Limb (tissue), 2 donors: Measurements from ENCODE around the gene TFIP11.

ENCODE experiments used
- DNase-seq, 2 donors: peaks; one replicate each; pipeline ENCODE4 v3.0.0-alpha.2; 2016; ENCODE audit errors: extremely low spot score in 2 of 2

TFIP11 gene

DNA sequence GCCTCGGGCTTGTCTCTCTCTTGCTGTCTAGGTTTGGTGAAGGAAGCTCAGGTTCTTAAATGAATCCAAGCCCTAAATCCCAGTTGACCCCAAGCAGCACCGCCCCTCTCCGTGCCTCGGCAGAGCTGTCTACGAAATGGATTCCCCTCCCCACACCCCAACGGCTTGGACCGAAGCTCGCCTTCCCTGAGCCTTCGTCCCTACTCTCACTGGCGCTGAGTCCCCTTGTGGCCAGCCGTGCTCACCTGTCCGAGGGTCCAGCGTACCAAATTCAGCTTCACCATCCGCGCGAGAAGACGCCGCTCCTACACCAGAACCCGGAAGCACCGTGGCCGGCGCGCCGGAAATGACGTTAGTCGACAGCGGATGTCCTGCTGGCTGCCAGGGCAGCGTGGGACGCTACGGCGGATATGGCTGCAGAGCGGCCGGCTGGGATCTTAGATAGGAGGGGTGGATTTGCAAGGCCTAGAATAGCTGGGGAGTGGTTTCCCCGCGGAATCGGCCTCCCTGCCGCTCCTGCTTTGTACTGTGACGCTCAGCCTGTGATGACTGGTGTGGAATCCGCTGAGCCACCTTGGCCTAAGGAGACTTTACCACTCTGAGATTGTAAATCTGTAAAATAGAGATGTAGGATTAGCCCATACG is at the start of gene TFIP11:
Gene TFIP11 (minus strand): TSS at position 325 of the 645 bp plus-strand sequence. CDS start 2,201 bp downstream, outside the sequence.
- DNase-seq, result peak; percentile 92 to 97

DNA sequence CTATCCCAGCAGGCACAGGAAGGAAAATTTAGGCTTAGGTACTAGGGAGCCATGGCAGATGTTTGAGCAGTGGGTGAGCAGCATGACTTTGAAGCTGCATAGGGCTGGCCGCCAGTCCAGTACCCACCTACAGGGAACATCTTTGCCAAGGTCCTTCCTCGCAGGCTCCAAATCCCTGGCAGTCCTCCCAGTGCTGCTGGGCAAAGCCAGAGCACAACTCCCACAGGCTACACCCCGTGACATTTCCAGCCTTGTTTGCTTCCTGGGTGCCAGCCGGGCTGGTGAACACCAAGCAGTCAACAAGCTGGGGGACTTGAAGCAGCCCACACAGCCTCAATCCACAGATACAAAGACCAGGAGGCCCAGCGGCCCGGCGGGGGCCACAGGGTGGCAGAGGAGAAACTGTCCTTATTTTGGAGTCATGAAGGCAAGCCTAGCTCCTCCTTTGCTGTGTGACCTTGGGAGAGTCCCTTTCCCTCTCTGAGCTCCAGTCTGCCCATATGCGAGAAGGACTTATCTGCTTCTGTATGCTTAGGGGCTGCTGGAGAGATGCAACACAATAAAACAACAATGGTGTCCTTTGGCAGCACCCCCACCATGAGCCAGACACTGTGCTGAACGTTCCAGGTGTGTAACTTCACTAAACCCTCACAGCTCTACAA is 49.6 kb upstream of the TFIP11 start:
- no peak for DNase-seq

DNA sequence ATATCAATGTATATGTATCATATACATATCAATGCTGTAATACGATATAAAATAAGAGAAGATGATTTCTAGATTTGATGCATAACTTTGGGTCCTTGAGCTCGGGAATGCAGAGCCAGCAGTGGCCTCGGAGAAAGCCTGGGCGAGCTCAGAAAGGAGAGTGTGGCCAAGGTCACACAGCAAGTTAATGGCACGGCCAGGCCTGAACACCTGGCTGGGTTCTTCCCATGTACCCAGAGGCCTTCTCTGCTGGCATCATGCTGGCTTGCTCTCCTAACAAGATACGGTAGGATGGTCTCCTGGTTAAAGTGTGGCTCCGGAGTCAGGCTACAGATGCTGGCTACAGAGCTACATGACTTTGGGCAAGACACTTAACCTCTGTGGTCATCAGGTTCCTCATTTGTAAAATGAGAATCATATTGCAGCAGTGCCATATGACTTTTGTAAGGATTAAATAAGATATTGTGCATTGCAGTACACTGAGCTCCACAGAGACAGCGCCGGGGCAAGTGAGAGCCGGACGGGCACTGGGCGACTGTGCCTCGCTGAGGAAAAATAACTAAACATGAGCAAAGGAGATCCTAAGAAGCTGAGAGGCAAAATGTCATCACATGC is 47.8 kb upstream of the TFIP11 start:
- no peak for DNase-seq

DNA sequence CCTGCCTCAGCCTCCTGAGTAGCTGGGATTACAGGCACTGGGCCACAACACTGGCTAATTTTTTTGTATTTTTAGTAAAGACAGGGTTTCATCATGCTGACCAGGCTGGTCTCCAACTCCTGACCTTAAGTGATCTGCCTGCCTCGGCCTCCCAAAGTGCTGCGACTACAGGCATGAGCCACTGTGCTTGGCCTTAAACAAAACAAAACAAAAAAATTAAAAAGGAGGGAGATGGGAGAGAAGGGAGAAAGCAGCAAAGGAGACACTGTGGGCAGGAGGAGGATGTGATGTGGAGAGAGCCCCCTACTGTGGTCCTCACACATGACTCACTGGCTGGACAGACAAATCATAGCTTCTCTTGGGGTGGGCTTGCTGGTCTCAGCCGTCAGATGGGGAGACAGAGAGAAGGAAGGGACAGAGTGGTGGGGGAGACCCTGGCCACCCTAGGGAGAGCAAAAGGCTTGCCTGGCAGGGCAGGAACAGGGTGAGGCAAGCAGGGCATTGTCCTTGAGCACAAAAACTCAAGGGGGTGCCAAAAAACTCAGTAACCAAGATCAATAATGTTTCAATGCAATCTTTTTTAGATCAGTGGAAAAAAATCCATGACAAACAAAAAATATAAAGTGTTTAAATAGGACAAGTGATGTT is 46.1 kb upstream of the TFIP11 start:
- DNase-seq, result no peak

DNA sequence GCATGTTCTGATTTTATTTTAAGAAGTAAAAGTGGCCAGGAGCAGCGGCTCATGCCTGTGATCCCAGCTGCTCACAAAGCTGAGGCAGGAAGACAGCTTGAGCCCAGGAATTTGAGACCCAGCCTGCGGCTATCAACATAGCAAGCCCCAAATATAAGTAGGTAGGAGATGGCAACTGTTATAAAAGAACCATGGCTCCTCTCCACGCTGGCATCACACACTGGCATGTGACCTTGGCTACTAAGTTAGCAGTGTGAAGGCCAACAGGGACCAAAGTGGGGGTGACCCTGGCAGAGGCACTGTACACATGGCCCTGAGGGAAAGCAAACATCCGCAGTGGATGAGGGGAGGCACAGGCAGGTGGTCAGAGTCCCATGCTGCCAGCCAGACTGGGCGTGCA is 44.6 kb upstream of the TFIP11 start:
- no peak for DNase-seq

DNA sequence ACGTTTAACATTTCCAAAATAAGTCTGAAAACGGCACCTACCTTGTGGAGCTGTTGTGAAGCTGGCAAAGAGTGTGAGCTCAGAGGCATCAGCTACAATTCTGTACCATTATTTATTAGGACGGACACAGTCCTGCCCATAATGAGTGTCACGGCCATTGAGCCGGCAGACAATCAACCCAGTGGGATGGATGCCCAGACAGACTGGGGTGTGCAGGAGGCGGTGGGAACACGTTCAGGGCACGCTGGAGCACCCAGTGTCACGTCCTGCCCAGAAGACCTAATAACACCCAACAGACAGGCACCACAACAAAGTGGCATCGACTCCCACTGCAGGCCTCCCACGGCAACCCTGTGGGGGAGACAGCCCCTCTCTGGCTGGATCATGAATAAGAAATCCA is 43.2 kb upstream of the TFIP11 start:
- DNase-seq, result no peak

DNA sequence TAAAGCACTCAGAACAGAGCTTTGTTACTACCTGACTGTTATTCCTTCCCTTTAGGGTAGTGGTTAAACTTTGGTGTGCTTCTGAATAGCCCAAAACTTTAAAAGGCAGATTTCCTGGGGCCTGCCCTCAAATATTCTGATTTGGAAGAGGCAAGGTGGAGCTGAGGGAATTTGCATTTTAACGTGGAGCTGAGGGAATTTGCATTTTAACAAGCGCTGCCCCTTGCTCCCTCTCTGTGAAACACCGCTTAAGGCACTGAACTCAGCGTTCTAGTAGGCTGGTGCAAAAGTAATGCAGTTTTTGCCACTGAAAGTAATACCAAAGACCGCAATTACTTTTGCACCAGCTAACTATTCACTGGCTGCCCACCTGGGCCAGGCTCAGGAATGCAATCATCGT is 42.7 kb upstream of the TFIP11 start:
- no peak for DNase-seq

DNA sequence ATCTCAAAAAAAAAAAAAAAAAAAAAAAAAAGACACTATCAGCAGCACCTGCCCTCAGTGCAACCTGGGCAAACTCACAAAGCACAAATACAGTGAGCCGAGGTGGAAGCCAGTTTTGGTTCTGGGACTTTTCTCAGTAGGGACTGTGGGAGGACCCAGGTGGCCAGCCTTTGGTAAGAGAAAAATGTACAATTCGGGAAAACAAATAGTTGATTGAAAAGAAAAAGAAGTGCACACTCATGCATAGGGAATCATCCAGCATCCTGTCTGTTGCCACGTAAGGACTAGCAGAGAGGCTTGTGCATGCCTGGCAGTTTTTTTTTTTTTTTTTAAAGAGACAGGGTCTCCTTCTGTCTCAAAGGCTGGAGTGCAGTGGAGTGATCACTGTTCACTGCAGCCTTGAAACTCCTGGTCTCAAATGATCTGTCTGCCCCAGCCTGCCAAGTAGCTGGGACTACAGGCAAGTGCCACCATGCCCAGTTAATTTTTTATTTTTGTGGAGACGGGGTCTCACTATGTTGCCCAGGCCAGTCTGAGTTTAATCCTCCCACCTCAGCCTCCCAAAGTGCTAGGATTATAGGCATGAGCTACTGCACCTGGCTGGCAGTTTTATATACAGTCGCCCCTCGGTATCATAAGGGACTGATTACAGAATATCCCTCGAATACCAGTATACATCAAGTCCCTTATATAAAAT is 40.9 kb upstream of the TFIP11 start:
- DNase-seq, result no peak

DNA sequence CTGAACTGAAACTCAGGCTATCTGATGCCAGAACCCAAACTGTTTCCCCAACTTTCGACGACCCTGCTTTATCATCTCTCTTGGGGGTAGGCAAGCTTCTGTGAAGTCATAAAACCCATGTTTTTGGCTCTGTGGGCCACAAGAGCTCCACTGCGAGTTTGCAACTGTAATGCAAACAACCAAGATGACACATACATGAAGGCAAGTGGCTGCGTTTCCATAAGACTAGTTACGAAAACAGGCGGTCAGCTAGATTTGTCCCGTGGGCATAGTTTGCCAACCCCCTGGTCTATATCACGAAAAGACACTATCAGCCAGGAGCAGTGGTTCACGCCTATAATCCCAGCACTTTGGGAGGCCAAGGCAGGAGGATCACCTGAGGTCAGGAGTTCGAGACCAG is 40.2 kb upstream of the TFIP11 start:
- DNase-seq, result no peak

DNA sequence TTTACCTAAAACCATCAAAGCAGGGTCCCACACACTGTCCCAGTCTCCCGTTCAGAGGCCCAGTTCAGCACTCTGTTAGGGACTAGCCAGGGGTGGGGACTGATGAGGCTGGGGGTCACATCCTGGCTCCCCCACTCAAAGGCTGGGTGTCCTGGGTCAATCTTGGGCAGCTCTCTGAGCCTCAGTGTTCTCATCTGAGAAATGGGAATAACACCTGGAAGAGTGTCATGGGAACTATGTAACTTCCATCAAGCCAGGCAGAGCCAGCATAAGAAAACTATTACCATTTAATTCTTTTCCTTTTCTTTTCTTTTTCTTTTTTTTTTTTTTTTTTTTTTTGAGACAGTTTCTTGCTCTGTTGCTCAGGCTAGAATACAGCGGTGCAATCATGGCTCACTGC is 39.3 kb upstream of the TFIP11 start:
- no peak for DNase-seq

DNA sequence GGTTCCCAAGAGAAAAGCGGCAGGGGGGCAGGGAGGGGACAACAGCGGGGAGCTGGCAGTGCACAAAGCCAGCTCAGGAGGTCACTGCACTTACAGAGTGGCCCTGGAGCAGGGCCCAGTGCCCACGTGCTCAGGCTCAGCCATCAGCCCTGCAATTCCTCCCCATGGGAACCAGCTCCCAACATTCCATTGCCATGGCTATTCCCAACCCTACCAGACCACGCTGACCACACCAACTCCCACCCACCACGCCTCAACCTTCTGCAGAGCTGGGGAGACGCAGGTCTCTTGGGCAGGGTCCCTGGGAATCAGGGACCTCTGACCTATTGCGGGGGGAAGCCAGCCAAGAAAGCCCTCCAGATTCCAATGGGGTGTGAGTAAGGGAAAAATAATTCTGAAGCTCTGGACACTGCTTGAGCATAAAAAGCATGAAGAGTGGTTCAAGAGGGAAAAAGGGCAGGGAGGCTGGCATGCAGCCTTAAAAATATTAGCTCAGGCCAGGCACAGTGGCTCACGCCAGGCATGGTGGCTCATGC is 38.3 kb upstream of the TFIP11 start:
- DNase-seq, result no peak

DNA sequence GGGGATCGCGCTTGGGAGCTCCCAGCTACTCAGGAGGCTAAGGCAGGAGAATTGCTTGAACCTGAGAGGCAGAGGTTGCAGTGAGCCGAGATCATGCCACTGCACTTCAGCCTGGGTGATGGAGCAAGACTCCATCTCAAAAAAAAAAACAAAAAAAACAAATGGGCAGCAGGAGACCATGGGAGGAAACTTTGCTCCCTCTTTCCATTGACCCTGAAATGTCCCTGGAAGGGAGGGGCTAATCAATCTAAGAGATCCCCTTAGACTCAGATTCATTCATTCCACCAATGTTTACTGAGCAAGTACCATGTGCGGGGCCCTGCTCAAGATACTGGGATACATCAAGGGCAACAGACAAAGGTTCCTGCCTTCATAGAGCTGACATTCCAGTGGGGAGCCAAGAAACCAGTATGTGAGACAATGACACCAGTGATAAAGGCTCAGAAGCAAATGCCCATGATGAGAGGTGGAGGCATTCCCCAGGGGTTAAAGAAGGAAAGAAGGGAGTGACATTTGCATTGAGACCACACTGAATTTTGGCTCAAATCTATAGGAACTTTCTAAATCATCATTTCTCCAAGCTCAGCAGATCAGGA is 37.7 kb upstream of the TFIP11 start:
- DNase-seq, result no peak

DNA sequence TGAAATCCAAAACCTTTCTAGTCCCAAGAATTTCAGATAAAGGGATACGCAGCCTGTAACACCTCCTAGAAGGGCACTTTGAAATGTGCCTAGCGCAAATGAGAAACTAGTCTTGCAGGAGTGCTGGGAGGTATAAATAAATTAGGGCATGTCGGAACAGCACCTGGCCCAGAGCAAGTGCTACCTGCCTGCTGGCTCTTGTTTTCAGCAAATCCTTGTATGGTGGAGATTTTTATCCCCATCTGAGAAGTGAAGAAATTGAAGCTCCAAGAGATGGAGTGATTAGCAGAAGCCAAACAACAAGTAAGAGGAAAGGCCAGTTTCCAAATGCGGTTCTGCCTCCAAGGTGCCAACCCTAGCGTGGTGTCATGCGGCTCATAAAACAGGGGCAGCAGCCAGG is 36.7 kb upstream of the TFIP11 start:
- no peak for DNase-seq

DNA sequence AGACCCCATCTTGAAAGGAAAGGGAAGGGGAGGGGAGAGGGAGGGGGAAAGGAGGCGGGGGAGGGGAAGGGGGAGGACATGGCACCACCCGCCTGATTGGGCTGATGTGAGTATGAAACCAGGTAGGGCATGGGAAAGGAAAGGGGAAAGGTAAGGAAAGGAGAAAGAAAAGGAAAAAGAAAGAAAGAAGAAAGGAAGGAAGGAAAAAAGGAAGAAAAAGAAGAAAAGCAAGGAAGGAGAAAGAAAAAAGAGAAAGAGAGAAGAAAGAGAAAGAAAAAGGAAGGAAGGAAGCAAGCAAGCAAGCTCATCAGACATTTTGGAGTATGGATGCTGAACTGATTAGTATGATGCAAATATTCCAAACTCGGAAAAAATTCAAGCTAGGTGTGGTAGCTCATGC is 36.0 kb upstream of the TFIP11 start:
- no peak for DNase-seq

DNA sequence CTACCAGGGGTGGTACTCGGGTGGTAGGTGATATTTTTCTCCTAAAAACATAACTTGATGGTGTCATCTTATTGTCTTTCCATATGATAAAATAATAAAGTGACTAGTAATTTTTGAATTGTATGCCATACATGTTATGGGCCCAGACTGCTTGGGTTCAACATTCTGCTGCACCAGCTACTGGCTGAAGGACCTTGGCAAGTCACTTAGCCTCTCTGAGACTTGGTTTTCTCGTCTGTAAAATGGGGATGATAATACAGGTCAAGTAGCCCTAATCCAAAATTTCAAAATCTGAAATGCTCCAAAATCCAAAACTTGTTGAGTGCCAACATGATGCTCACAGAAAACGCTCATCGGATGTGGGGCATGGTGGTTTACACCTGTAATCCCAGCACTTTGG is 35.6 kb upstream of the TFIP11 start:
- no peak for DNase-seq

DNA sequence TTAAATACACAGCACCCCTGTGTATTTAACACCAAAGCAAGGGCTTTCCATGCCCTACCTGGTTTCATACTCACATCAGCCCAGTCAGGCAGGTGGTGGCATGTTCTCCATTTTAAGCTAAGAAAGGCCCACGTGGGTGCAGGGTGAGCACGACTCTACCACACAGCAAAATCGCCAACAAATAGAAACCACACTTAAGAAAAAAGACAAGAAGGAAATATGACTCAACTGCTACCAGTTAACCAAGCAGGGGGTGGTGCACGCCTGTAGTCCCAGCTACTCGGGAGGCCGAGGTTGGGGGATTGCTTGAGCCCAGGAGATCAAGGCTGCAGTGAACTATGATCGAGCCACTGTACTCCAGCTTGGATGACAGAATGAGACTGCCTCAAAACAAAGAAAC is 35.2 kb upstream of the TFIP11 start:
- DNase-seq, result no peak

DNA sequence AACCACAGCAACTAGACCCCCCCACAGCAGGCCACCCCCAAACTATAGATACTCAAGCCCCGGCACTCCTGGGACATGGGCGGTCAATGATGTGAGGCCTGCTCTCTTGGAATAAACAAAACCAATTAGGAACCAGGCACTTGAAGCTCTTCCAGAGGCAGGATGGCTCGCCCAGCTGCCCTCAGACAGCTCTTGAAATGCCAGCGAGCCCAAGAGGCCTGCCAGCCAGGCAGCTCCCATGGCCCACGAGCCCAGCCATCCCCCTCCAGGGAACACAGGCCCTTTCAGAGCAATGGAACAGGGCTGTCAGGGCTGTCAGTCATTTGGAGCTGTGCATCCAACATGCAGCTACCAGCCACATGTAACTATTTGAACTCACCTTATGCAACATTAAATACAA is 34.0 kb upstream of the TFIP11 start:
- no peak for DNase-seq

DNA sequence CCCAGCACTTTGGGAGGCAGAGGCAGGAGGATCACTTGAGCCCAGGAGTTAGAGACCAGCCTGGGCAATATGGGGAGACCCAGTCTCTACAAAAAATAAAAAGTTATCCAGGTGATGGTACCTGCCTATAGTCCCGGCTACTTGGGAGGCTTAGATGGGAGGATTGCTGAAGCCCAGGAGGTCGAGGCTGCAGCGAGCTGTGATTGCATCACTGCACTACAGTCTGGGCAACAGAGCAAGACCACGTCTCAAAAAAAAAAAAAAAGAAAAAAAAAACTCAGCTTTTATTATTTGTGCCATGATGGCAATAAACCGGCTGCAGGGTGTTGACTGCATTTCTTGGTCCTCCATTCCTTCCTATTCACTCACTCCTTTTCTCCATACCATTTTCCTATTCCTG is 33.6 kb upstream of the TFIP11 start:
- no peak for DNase-seq

DNA sequence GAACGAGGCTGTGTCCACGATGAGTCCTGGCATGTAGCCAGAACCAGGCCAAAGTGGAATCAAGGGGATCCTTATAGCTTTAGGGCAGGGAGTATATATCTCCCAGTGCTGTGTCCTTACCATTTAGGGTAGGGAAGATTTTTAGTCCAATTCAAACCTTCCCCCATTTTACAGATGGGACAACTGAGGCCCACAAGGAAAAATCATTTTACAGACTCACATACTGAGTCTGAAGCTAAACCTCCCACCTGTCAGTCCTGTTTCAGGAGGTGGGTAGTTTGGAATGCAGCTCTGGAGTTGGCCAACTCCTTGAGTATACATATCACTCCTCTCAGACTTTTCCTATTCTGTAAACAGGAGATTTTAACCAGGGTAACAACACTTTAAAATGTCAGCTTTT is 33.1 kb upstream of the TFIP11 start:
- no peak for DNase-seq

DNA sequence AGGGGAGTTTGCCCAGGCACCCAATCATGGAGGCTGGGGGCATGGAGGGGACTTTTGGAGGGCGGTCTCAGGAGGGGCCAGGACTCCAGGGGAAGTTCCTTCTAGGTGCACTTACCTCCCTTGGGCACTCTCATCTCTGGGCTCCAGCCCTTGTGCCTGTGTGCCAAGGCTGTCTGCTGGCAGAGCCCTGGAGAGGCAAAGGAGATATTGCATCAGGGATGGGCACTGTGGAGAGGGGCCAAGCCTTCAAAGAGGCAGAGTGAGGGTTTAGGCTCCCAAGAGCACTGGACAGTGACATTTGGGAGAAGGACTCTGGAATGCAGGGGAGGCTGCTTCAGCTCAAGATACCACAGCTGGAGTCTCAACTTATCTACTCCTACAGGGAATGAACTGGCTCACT is 32.2 kb upstream of the TFIP11 start:
- no peak for DNase-seq

DNA sequence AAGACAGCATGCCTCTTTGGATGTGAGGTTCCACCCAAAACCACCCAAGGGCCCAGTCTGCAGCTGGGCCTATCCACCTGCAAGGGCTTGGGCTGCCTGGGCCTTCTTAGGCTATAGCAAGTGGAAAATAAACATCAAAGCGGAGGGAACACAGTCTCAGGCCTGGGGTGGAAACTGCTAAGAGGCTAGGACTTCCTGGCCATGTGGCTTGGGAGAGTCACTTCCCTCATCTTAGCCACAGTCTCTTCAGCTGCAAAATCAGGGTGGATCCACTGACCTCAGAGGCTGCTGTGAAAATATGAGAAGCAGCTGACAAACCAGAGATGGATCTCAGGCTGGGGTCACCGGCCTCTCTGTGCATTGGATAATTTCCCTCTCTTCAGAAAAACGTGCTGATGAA is 30.6 kb upstream of the TFIP11 start:
- no peak for DNase-seq
